Sigmoid colon (tissue), 4 donors: Measurements from ENCODE around the gene LBR.

Experiments used
- EP300 ChIP-seq, 4 donors: sonication (generic); formaldehyde crosslinking; IDR thresholded peaks; one replicate each; pipeline ENCODE4 v1.6.1; 2017; ENCODE audit warnings: antibody characterized with exemption in 4 of 4
- POLR2A ChIP-seq, 2 donors: fragments of 450-650 bp; IDR thresholded peaks; one replicate each; pipeline ENCODE4 v1.6.1; 2016; ENCODE audit warnings: antibody characterized with exemption in 2 of 2, mild to moderate bottlenecking in 2 of 2, moderate library complexity in 2 of 2
- POLR2AphosphoS5 ChIP-seq, 4 donors: sonication (generic); formaldehyde crosslinking; IDR thresholded peaks; one replicate each; pipeline ENCODE4 v1.6.1; 2017; ENCODE audit warnings: antibody characterized with exemption in 4 of 4
- TF ChIP-seq, protein P1 (sequence below), 4 experiments: fragments of 450-650 bp in 3 of 4; fragments of 200-600 bp in 1 of 4; IDR thresholded peaks; one replicate each; pipeline ENCODE4 v1.5.1; 2016 to 2019; ENCODE audit warnings: antibody characterized with exemption in 4 of 4, mild to moderate bottlenecking in 3 of 4, moderate library complexity in 2 of 4

DNA sequence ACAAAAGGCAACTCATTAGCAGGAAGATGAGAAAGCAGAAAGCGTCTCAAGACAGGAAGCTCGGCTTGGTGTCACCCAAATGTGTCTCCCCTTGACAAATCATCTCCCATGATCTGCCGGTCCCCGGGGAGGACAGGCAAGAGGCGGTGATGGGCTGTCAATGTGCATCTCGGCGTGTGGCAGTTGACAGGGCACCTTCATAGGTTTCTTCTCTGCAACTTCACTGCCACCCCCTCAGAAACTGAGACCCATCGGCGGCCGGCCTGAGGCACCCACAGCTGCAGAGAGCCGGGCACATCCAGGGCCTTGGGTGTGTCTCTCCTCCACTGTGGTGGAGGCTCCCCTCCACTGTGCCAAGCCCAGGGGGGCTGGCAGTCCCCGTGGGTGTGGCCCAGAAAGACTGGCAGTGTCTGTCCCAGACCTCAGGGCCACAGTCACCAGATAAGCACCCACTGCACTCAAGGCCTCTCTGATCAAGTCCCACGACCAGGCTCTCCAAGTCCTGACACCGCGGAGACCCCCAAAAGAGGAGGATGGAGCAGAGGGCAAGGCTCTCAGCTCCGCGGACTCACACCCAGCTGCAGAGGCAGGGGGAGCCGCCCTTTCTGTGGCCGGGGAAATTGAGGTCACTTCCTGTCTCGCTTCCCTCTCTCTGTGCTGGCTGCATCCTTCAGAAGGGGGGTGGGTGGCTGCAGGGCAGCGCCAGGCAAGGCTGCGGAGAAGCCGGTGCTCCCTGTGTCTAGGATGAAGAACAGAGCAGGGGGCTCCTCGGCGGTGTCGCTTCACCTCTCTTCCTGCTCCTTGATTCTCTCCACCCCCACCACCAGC, 39.6 kb upstream of the LBR start:
- TF ChIP-seq, protein P1, sequence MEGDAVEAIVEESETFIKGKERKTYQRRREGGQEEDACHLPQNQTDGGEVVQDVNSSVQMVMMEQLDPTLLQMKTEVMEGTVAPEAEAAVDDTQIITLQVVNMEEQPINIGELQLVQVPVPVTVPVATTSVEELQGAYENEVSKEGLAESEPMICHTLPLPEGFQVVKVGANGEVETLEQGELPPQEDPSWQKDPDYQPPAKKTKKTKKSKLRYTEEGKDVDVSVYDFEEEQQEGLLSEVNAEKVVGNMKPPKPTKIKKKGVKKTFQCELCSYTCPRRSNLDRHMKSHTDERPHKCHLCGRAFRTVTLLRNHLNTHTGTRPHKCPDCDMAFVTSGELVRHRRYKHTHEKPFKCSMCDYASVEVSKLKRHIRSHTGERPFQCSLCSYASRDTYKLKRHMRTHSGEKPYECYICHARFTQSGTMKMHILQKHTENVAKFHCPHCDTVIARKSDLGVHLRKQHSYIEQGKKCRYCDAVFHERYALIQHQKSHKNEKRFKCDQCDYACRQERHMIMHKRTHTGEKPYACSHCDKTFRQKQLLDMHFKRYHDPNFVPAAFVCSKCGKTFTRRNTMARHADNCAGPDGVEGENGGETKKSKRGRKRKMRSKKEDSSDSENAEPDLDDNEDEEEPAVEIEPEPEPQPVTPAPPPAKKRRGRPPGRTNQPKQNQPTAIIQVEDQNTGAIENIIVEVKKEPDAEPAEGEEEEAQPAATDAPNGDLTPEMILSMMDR (IDR thresholded peaks at IDR 0.05) = no peak
- TF ChIP-seq POLR2AphosphoS5 (IDR thresholded peaks at IDR 0.05) (peak; percentile 36 to 73 (median 68)), EP300 (IDR thresholded peaks at IDR 0.05) (no peak), POLR2A (IDR thresholded peaks at IDR 0.05) (peak in 1 of 2 donors; percentile 40)
